HAP-1 (cell line): Measurements from ENCODE around the gene PIK3CA.
"Not testable (repeated sequence)": the region's sequence is repeated elsewhere in the genome, so short reads cannot be mapped to it uniquely, and the experiment has no call there.

Source experiments
- DNase-seq, 2 experiments: peaks; one replicate each; pipeline ENCODE4 v3.0.0-alpha.2; 2016 to 2020; ENCODE audit warnings: low spot score in 2 of 2
- H3K27me3 ChIP-seq: fragments of 250-450 bp; sonication (Bioruptor Pico); 2 replicates; pipeline ENCODE4 v1.5.1; 2020; ENCODE audit warnings: low read depth, mild to moderate bottlenecking, moderate library complexity
- H3K36me3 ChIP-seq: fragments of 250-450 bp; sonication (Bioruptor Pico); replicated peaks from 2 replicates; pipeline ENCODE4 v1.5.1; 2020; ENCODE audit warnings: mild to moderate bottlenecking
- H3K4me1 ChIP-seq: fragments of 250-450 bp; sonication (Bioruptor Pico); 2 replicates; pipeline ENCODE4 v1.5.1; 2020; ENCODE audit warnings: mild to moderate bottlenecking
- H3K4me3 ChIP-seq: fragments of 250-450 bp; sonication (Bioruptor Pico); 2 replicates; pipeline ENCODE4 v1.5.1; 2020; ENCODE audit warnings: mild to moderate bottlenecking, moderate library complexity
- H3K9me3 ChIP-seq: fragments of 250-450 bp; sonication (Bioruptor Pico); 2 replicates; pipeline ENCODE4 v1.5.1; 2020; ENCODE audit warnings: mild to moderate bottlenecking, moderate library complexity
- in situ Hi-C: fragments of 300-500 bp; cut with MboI; formaldehyde crosslinking; loops from 3 replicates; pipeline ENCODE4 v1.14.3; 2020; ENCODE audit warnings: low sequenced_read_pairs, inconsistent platforms, mixed read lengths

Gene PIK3CA

GRCh38 chr3:179147873-179148615 is at the start of gene PIK3CA:
Gene PIK3CA, plus strand, starts transcription at chr3:179148357. Its CDS starts 50,469 bp downstream, at chr3:179198826.
- Histone ChIP-seq H3K9me3 (no peaks in the 10 kb centered on the region), H3K4me1 (peaks cover 13% of the 10 kb centered on the region), H3K4me3 (peak within 1 kb of the TSS; percentile 77), H3K36me3 (no peaks in the 10 kb centered on the region), H3K27me3 (no peaks in the 10 kb centered on the region)
- in situ Hi-C loops = loop anchor here (25.0 kb wide), 1 partner anchor 164 kb away; the partner anchor contains the start of gene ZNF639
- DNase-seq = peak; percentile 94 to 98

GRCh38 chr3:179098388-179099077 is 49.6 kb upstream of the PIK3CA start:
- in situ Hi-C loops = no loop called here
- DNase-seq = no peak

GRCh38 chr3:179100652-179101051 is 47.5 kb upstream of the PIK3CA start:
- H3K27me3 ChIP-seq = no peaks in the 10 kb centered on the region
- in situ Hi-C loops = no loop called here
- no peak overlapping the region for H3K4me3 ChIP-seq
- H3K36me3 ChIP-seq = no peaks in the 10 kb centered on the region
- DNase-seq = no peak
- no peaks in the 10 kb centered on the region for H3K4me1 ChIP-seq
- no peaks in the 10 kb centered on the region for H3K9me3 ChIP-seq

More at GRCh38 chr3:179098388-179099077, 49.6 kb upstream of the PIK3CA start:
- no peaks in the 10 kb centered on the region for H3K27me3 ChIP-seq
- no peaks in the 10 kb centered on the region for H3K36me3 ChIP-seq
- H3K4me1 ChIP-seq = no peaks in the 10 kb centered on the region
- H3K9me3 ChIP-seq = no peaks in the 10 kb centered on the region
- H3K4me3 ChIP-seq = no peak overlapping the region

DNA sequence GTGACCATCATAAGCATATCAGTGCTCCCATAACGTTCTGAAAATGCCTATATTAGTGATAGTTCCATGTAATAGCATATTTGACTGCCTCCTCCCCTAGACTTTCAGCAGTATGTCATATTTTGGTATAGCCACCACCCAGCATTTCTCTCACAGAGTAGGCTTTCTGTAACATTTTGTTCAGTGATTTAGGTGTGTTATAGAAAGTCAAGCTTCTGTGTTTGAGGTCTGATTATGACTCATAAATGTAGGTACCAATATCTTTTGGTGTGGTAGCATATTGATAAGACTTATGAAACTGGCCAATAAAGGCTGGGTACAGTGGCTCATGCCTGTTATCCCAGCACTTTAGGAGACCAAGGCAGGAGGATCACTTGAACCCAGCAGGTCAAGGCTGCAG is 42.3 kb upstream of the PIK3CA start:
- Histone ChIP-seq H3K36me3 (no peaks in the 10 kb centered on the region), H3K4me1 (no peaks in the 10 kb centered on the region), H3K4me3 (no peak overlapping the region), H3K9me3 (no peaks in the 10 kb centered on the region), H3K27me3 (no peaks in the 10 kb centered on the region)
- no peak for DNase-seq
- in situ Hi-C loops = no loop called here

- no peaks in the 10 kb centered on the region for H3K4me1 ChIP-seq
- no peaks in the 10 kb centered on the region for H3K27me3 ChIP-seq
- in situ Hi-C loops = no loop called here
- no peak for DNase-seq
- H3K4me3 ChIP-seq = no peak overlapping the region
- no peaks in the 10 kb centered on the region for H3K9me3 ChIP-seq
- no peaks in the 10 kb centered on the region for H3K36me3 ChIP-seq
Measured at GRCh38 chr3:179107617-179108016, 40.5 kb upstream of the PIK3CA start.

DNA sequence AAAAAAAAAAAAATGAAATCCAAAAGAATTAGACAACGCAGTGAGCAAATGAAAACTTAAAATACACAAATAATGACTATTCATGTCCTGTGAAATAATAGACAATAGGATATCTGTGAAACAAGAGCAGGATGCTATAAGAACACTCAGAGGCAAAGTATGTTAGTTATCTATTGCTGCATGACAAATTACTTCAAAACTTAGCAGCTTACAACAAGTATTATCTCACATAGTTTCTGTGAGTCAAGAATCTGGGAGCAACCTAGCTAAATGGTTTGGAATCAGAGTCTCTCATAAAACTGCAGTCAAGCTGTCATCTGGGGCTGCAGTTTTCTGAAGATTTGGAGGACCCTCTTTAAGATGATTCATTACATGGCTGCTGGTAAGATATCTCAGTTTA is 40.1 kb upstream of the PIK3CA start:
- Histone ChIP-seq H3K9me3 (no peaks in the 10 kb centered on the region), H3K4me3 (no peak overlapping the region), H3K27me3 (no peaks in the 10 kb centered on the region), H3K4me1 (no peaks in the 10 kb centered on the region), H3K36me3 (no peaks in the 10 kb centered on the region)
- in situ Hi-C loops = no loop called here
- DNase-seq = no peak

DNA sequence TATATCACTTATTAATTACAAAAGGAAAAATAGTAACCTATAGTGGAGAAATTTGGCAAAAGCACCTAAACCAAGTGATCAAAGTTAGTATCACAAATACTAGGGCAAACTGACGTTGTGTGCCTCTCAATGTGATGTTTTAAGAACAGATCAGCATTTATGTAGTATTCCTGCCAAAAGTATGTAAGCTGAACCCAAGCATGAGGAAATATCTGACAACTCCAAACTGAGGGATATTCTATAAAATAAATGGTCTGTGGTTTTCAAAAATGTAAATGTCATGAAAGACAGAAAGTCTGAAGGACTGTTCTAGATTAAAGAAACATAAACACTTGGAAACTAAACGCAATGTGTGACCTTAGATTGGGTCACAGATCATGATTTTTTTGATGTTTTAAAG is 34.3 kb upstream of the PIK3CA start:
- DNase-seq = no peak
- Histone ChIP-seq H3K4me3 (no peak overlapping the region), H3K9me3 (no peaks in the 10 kb centered on the region), H3K27me3 (no peaks in the 10 kb centered on the region), H3K4me1 (no peaks in the 10 kb centered on the region), H3K36me3 (no peaks in the 10 kb centered on the region)
- in situ Hi-C loops = no loop called here

GRCh38 chr3:179115444-179115843 is 32.7 kb upstream of the PIK3CA start:
- H3K4me1 ChIP-seq, H3K36me3 ChIP-seq, H3K4me3 ChIP-seq, in situ Hi-C loops, DNase-seq, H3K27me3 ChIP-seq, H3K9me3 ChIP-seq: not testable (repeated sequence)

DNA sequence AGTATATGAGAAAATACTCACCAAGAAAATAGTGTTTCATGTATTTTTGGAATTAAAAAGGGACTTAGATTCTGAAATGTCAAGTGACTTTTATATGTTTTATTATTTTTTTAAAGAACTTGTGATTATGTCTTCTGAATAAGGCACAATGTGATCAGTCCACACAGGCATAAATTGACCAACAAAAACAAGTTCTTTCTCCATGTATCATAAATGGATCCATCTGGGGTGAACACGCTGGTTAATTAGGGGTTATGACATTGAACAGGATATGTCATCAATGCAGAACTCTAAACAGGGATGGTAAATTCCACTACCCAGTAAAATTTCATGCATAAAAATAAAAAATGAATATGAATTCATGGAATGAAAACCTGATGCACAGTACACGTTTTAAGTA is 31.3 kb upstream of the PIK3CA start:
- no peaks in the 10 kb centered on the region for H3K36me3 ChIP-seq
- no peaks in the 10 kb centered on the region for H3K4me1 ChIP-seq
- no peaks in the 10 kb centered on the region for H3K27me3 ChIP-seq
- H3K9me3 ChIP-seq = no peaks in the 10 kb centered on the region
- H3K4me3 ChIP-seq = no peak overlapping the region
- no peak for DNase-seq
- in situ Hi-C loops = no loop called here

- not testable (repeated sequence) for H3K27me3 ChIP-seq, H3K9me3 ChIP-seq, H3K4me3 ChIP-seq, H3K36me3 ChIP-seq, H3K4me1 ChIP-seq
- DNase-seq = peak in 1 of 2 experiments; percentile 54
- in situ Hi-C loops = loop anchor here (25.0 kb wide), 1 partner anchor 180 kb away; the partner anchor contains the start of gene ZNF639
Measured at GRCh38 chr3:179132191-179132890, 15.8 kb upstream of the PIK3CA start.

DNA sequence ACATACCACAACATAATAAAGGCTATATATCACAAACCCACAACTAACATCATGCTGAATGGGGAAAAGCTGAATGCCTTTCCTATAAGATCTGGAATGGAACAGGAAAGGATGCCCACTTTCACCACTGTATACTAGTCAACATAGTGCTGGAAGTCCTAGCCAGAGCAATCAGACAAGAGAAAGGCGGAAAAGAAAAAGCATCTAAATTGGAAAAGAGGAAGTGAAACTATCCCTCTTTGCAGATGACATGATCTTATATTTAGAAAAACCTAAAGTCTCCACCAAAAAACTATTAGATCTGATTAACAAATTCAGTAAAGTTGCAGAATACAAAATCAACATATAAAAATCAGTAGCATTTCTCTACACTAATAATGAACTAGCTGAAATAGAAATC is 14.6 kb upstream of the PIK3CA start:
- no peak for DNase-seq
- no peaks in the 10 kb centered on the region; the same call in 1 of the 2 replicates for H3K27me3 ChIP-seq
- H3K4me3 ChIP-seq = no peak overlapping the region
- H3K36me3 ChIP-seq = no peaks in the 10 kb centered on the region
- H3K4me1 ChIP-seq = no peaks in the 10 kb centered on the region
- in situ Hi-C loops = loop anchor here (25.0 kb wide), 1 partner anchor 179 kb away; the partner anchor contains the start of gene ZNF639
- H3K9me3 ChIP-seq = no peaks in the 10 kb centered on the region

- H3K4me1 ChIP-seq = no peaks in the 10 kb centered on the region
- in situ Hi-C loops = loop anchor here (25.0 kb wide), 1 partner anchor 176 kb away; the partner anchor contains the start of gene ZNF639
- H3K9me3 ChIP-seq = peaks cover 3% of the 10 kb centered on the region; the same call in 1 of the 2 replicates
- no peak for DNase-seq
- no peaks in the 10 kb centered on the region; the same call in 1 of the 2 replicates for H3K27me3 ChIP-seq
- no peak overlapping the region for H3K4me3 ChIP-seq
- no peaks in the 10 kb centered on the region for H3K36me3 ChIP-seq
Measured at GRCh38 chr3:179136195-179136594, 12.0 kb upstream of the PIK3CA start.

DNA sequence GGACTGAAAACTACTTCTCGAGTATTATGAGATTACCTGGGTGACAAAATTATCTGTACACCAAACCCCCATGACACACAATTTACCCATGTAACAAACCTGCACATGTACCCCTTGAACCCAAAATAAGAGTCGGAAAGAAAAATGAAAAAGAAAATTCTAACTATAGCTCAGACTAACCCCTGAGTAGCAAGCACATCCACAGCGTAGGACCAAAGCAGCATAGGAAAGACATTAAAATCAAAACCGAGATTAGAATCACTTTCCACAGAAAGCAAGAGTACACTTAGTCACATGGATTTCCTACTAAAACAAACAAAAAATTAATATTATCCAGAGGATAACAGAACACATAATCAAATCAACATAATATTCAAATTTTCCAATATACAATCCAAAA is 6.3 kb upstream of the PIK3CA start:
- Histone ChIP-seq H3K9me3 (peaks cover 3% of the 10 kb centered on the region; the same call in 1 of the 2 replicates), H3K27me3 (no peaks in the 10 kb centered on the region; the same call in 1 of the 2 replicates), H3K4me1 (peaks cover 2% of the 10 kb centered on the region), H3K4me3 (no peak overlapping the region), H3K36me3 (no peaks in the 10 kb centered on the region)
- no peak for DNase-seq
- in situ Hi-C loops = loop anchor here (25.0 kb wide), 1 partner anchor 170 kb away; the partner anchor contains the start of gene ZNF639
